GM23338 (cell line): ENCODE results near the gene UBE2QL1. TPM values are rescaled to one million over a fixed set of nuclear protein-coding genes. Genes with fewer than 3 reads are reported as not detected.

ENCODE experiments used
- ATAC-seq: fragments of 200-7000 bp; cut with Tn5 transposase; 3 replicates; pipeline ENCODE4 v1.9.1; 2020
- DNase-seq: peaks from one replicate; pipeline ENCODE4 v3.0.0-alpha.2; 2015; ENCODE audit warnings: low spot score
- H2AFZ ChIP-seq: fragments of 200-600 bp; sonication (generic); 2 replicates; pipeline ENCODE4 v1.8.0; 2016; ENCODE audit warnings: antibody characterized with exemption, mild to moderate bottlenecking, moderate library complexity
- H3F3A ChIP-seq: fragments of 200-600 bp; sonication (generic); replicated peaks from 2 replicates; pipeline ENCODE4 v1.8.0; 2017; ENCODE audit warnings: antibody characterized with exemption, mixed run types, low read depth
- H3K27ac ChIP-seq: fragments of 200-600 bp; sonication (generic); 2 replicates; pipeline ENCODE4 v1.6.1; 2016; ENCODE audit warnings: low read depth
- H3K27me3 ChIP-seq: fragments of 200-600 bp; sonication (generic); 2 replicates; pipeline ENCODE4 v1.8.0; 2016; ENCODE audit warnings: mild to moderate bottlenecking, mixed run types, moderate library complexity; ENCODE audit not compliant: insufficient read depth
- H3K36me3 ChIP-seq: fragments of 200-600 bp; sonication (generic); 2 replicates; pipeline ENCODE4 v1.8.0; 2016; ENCODE audit warnings: mild to moderate bottlenecking; ENCODE audit not compliant: insufficient read depth
- H3K4me1 ChIP-seq: fragments of 200-600 bp; sonication (generic); 2 replicates; pipeline ENCODE4 v1.8.0; 2016; ENCODE audit warnings: mild to moderate bottlenecking, moderate library complexity; ENCODE audit not compliant: insufficient read depth
- H3K4me2 ChIP-seq: fragments of 200-600 bp; sonication (generic); 2 replicates; pipeline ENCODE4 v1.7.1; 2017; ENCODE audit warnings: mixed run types
- H3K4me3 ChIP-seq: fragments of 200-600 bp; sonication (generic); 2 replicates; pipeline ENCODE4 v1.6.1; 2016; ENCODE audit warnings: mixed run types
- H3K79me2 ChIP-seq: fragments of 200-600 bp; sonication (generic); replicated peaks from 2 replicates; pipeline ENCODE4 v1.8.0; 2017; ENCODE audit warnings: mild to moderate bottlenecking; ENCODE audit not compliant: insufficient read depth
- H3K9me2 ChIP-seq: fragments of 200-600 bp; sonication (generic); 2 replicates; pipeline ENCODE4 v1.8.0; 2017; ENCODE audit not compliant: insufficient read depth
- H4K20me1 ChIP-seq: fragments of 200-600 bp; sonication (generic); replicated peaks from 2 replicates; pipeline ENCODE4 v1.8.0; 2017; ENCODE audit warnings: mild to moderate bottlenecking; ENCODE audit not compliant: insufficient read depth
- H3K27ac Mint-ChIP-seq: 2 replicates; pipeline ENCODE4 v1.8.0; 2020; ENCODE audit warnings: inconsistent platforms, mild to moderate bottlenecking, moderate library complexity, mixed read lengths
- H3K27me3 Mint-ChIP-seq: 3 replicates; pipeline ENCODE4 v1.8.0; 2022; ENCODE audit warnings: low read depth, mild to moderate bottlenecking, moderate library complexity, mixed read lengths, inconsistent platforms; ENCODE audit not compliant: insufficient read depth, poor library complexity
- H3K36me3 Mint-ChIP-seq: 3 replicates; pipeline ENCODE4 v1.8.0; 2021; ENCODE audit warnings: low read depth, mild to moderate bottlenecking, inconsistent platforms, moderate library complexity, mixed read lengths
- H3K4me1 Mint-ChIP-seq: 3 replicates; pipeline ENCODE4 v1.8.0; 2020; ENCODE audit warnings: mild to moderate bottlenecking, inconsistent platforms, mixed read lengths
- H3K4me3 Mint-ChIP-seq: 3 replicates; pipeline ENCODE4 v1.8.0; 2021; ENCODE audit warnings: moderate library complexity, mild to moderate bottlenecking, inconsistent platforms, mixed read lengths
- H3K9me3 Mint-ChIP-seq: 3 replicates; pipeline ENCODE4 v1.8.0; 2020; ENCODE audit warnings: moderate library complexity, mild to moderate bottlenecking, inconsistent platforms, mixed read lengths
- CTCF ChIP-seq, 2 experiments: fragments of 200-600 bp in 1 of 2; sonication (generic) in 1 of 2; conservative IDR thresholded peaks; 2 replicates each; pipeline versions ENCODE4 v1.5.1 to v1.6.1; 2016 to 2017; ENCODE audit warnings: antibody characterized with exemption in 2 of 2, low read depth in 2 of 2, mild to moderate bottlenecking in 2 of 2, moderate library complexity in 1 of 2
- EZH2 ChIP-seq: fragments of 200-600 bp; sonication (generic); IDR thresholded peaks from one replicate; pipeline ENCODE4 v1.8.0; 2017; ENCODE audit warnings: antibody characterized with exemption, mild to moderate bottlenecking, low read depth; ENCODE audit not compliant: unreplicated experiment
- EZH2phosphoT487 ChIP-seq: fragments of 200-600 bp; sonication (generic); IDR thresholded peaks from one replicate; pipeline ENCODE4 v1.8.1; 2018; ENCODE audit warnings: antibody characterized with exemption; ENCODE audit not compliant: unreplicated experiment
- JUNB ChIP-seq: IDR thresholded peaks from one replicate; pipeline ENCODE4 v1.6.1; 2016; ENCODE audit warnings: antibody characterized with exemption; ENCODE audit not compliant: unreplicated experiment
- REST ChIP-seq: IDR thresholded peaks from one replicate; pipeline ENCODE4 v1.6.1; 2018; ENCODE audit warnings: antibody characterized with exemption; ENCODE audit not compliant: unreplicated experiment
- STAT1 ChIP-seq: IDR thresholded peaks from one replicate; pipeline ENCODE4 v1.6.1; 2016; ENCODE audit warnings: antibody characterized with exemption; ENCODE audit not compliant: unreplicated experiment
- ZNF114 ChIP-seq: fragments of 250-450 bp; sonication (Bioruptor Pico); IDR thresholded peaks from 2 replicates; pipeline ENCODE4 v1.5.0; 2020; ENCODE audit warnings: mild to moderate bottlenecking, moderate library complexity
- ZNF331 ChIP-seq: fragments of 250-450 bp; sonication (Bioruptor Pico); IDR thresholded peaks from 2 replicates; pipeline ENCODE4 v1.5.0; 2020; ENCODE audit warnings: low read depth, mild to moderate bottlenecking, moderate library complexity
- ZNF462 ChIP-seq: fragments of 250-450 bp; sonication (Bioruptor Pico); IDR thresholded peaks from 2 replicates; pipeline ENCODE4 v1.5.0; 2020; ENCODE audit warnings: mild to moderate bottlenecking, moderate library complexity
- polyA plus RNA-seq: library from polyadenylated mRNA; unstranded; fragments of >200 nt; fragmentation: Nextera tagmentation; extraction: Ambion mirVana; gene quantifications from 2 replicates; pipeline ENCODE4 v1.2.1, GENCODE V29; 2016
- total RNA-seq: library from RNA; depleted of rRNA; stranded (reverse); fragments of >200 nt; shearing (Covaris generic); gene quantifications from 2 replicates; pipeline ENCODE4 v1.2.3, GENCODE V29; 2014

Gene UBE2QL1
- total and polyA plus RNA-seq, 2 experiments from 2014 or later, result 0.40 to 0.83 TPM

- no peak for TF ChIP-seq ZNF462 (CRISPR knock-in tag)
- no peak for TF ChIP-seq EZH2phosphoT487
- TF ChIP-seq STAT1, result no peak
Measured at GRCh38 chr5:6411141-6411540, 37.5 kb upstream of the UBE2QL1 start (continued).

GRCh38 chr5:6412811-6413210 lies 35.8 kb upstream of the UBE2QL1 start:
- Mint-ChIP-seq H3K9me3 (peaks cover 9% of the 10 kb centered on the region; the same call in 2 of the 3 replicates), H3K27ac (no peak overlapping the region), H3K27me3 (peaks cover 7% of the 10 kb centered on the region), H3K4me3 (no peak overlapping the region), H3K4me1 (no peaks in the 10 kb centered on the region; the same call in 2 of the 3 replicates), H3K36me3 (no peaks in the 10 kb centered on the region)
- ATAC-seq (no peak), DNase-seq (no peak)
- H3K79me2 ChIP-seq, result no peaks in the 10 kb centered on the region
- no peak overlapping the region for H3K4me3 ChIP-seq
- TF ChIP-seq ZNF114 (CRISPR knock-in tag) (no peak), ZNF331 (CRISPR knock-in tag) (no peak), REST (no peak), CTCF (conservative IDR thresholded peaks at IDR 0.05; ENCODE audit: low read depth in 2 of 2) (no peak), EZH2 (no peak), JUNB (no peak)
- no peaks in the 10 kb centered on the region for H3F3A ChIP-seq
- no peaks in the 10 kb centered on the region for H3K36me3 ChIP-seq
- H3K27ac ChIP-seq, result no peak overlapping the region
- no peaks in the 10 kb centered on the region for H3K4me1 ChIP-seq
- H3K27me3 ChIP-seq, result no peaks in the 10 kb centered on the region
- H3K9me2 ChIP-seq, result no peaks in the 10 kb centered on the region
- no peak overlapping the region for H2AFZ ChIP-seq
- no peak overlapping the region for H3K4me2 ChIP-seq
- no peaks in the 10 kb centered on the region for H4K20me1 ChIP-seq
